DND-41 (cell line): ENCODE results near the gene SLC13A3.

Source experiments
- CTCF ChIP-seq: IDR thresholded peaks from 2 replicates; pipeline ENCODE4 v1.5.1; 2012; ENCODE audit warnings: borderline replicate concordance, low read length, moderate library complexity, mild to moderate bottlenecking; ENCODE audit not compliant: poor library complexity, severe bottlenecking; ENCODE audit errors: extremely low read depth
- EZH2 ChIP-seq: IDR thresholded peaks from 3 replicates; pipeline ENCODE4 v1.6.1; 2012; ENCODE audit warnings: borderline replicate concordance, low read depth, mild to moderate bottlenecking, moderate library complexity, low read length, inconsistent platforms; ENCODE audit not compliant: severe bottlenecking

DNA sequence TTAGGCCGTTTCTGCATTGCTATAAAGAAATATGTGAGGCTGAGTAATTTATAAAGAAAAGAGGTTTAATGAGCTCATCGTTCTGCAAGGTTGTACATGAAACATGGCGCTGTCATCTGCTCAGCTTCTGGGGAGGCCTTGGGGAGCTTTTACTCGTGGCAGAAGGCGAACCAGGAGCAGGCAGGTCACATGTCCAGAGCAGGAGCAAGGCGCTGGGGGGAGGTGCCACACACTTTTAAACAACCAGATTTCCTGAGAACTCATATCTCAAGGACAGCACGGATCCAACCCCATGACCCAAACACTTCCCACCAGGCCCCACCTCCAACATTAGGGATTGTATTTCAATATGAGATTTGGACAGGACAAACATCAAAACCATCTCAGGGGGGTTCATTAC is 6.4 kb upstream of the SLC13A3 start:
- TF ChIP-seq CTCF = no peak
- TF ChIP-seq EZH2 = no peak
